Measurements from ENCODE around the gene PPP1R13B.

PPP1R13B gene

DNA sequence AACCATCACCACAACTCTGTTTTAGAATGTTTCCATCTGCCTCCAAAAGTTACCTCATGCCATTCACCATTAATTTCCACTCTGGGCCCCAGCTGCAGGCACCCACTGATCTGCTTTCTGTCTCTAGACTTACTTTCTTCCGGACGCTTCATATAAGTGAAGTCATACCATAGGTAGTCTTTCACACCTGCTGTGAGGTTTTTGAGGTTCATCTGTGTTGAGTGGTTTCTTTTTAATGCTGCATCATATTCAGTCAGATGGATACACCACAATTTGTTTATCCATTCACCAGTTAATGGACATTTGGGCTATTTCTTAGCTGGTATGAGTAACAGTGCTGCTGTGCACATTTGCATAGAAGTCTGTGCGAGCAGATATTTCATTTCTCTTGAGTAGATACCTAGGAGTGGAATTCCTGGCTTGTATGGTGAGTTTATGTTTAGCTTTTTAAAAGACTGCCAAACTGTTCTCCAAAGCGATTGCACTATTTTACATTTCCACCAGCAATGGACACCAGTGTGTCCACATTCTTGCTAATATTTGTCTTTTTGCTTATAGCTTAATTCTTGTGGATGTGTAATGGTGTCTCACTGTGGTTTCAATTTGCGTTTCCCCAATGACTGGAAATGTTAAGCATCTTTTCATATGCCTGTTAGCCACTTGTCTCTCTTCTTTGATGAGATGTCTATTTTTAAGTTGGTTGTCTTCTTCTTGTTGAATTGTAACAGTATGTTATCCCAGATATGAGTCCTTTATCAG lies 83.5 kb downstream of the PPP1R13B start:
- H3K27ac ChIP-seq, result no peak overlapping the region
- ChIA-PET POLR2A (ENCODE audit: low non-redundant PET) (no interaction called here), CTCF (no interaction called here)
- DNase-seq (ENCODE audit: low spot score), result no peak
- TF ChIP-seq, protein P1, sequence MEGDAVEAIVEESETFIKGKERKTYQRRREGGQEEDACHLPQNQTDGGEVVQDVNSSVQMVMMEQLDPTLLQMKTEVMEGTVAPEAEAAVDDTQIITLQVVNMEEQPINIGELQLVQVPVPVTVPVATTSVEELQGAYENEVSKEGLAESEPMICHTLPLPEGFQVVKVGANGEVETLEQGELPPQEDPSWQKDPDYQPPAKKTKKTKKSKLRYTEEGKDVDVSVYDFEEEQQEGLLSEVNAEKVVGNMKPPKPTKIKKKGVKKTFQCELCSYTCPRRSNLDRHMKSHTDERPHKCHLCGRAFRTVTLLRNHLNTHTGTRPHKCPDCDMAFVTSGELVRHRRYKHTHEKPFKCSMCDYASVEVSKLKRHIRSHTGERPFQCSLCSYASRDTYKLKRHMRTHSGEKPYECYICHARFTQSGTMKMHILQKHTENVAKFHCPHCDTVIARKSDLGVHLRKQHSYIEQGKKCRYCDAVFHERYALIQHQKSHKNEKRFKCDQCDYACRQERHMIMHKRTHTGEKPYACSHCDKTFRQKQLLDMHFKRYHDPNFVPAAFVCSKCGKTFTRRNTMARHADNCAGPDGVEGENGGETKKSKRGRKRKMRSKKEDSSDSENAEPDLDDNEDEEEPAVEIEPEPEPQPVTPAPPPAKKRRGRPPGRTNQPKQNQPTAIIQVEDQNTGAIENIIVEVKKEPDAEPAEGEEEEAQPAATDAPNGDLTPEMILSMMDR (conservative IDR thresholded peaks at IDR 0.05; ENCODE audit: low read depth), result no peak

DNA sequence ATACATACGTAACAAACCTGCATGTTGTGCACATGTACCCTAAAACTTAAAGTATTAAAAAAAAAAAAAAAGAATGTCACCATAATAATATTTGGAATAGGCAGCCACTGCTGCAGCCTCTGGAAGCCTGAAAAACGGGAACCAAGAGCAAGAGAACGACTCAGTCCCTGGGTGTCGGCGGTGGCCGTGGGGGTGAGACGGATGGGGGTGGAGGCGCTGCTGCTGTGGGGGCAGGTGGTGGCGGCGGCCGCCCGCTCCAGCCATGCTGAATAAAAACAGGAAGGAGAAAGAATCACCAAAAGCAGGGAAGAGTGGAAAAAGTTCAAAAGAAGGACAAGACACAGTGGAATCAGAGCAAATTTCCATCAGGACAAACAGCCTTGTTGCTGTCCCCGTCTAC lies 84.8 kb downstream of the PPP1R13B start:
- ChIA-PET POLR2A (ENCODE audit: low non-redundant PET) (no interaction called here), CTCF (no interaction called here)
- TF ChIP-seq, protein P1 (conservative IDR thresholded peaks at IDR 0.05; ENCODE audit: low read depth), result no peak
- DNase-seq (ENCODE audit: low spot score), result no peak
- no peak overlapping the region for H3K27ac ChIP-seq

DNA sequence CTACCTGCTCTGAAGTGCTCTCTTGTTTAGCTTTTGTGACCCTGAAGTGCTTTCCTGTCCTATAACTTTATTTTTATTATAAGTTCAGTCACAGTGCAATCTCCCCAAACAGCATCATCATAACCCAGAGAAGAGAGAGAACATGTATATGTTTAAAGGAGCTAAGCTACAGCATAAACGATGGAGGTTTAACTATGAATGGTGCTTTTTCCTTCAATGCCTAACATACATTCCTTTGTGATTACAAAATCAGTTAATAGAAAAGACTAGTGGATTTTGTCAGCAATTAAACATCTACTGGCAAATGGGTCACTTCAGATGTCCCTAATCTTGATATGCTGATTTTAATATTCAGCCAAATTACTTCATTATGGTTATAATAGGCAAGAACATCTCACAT lies 85.3 kb downstream of the PPP1R13B start:
- CTCF ChIA-PET, result no interaction called here
- POLR2A ChIA-PET (ENCODE audit: low non-redundant PET), result no interaction called here
- no peak for DNase-seq (ENCODE audit: low spot score)
- H3K27ac ChIP-seq, result no peak overlapping the region
- TF ChIP-seq, protein P1 (conservative IDR thresholded peaks at IDR 0.05; ENCODE audit: low read depth), result no peak

DNA sequence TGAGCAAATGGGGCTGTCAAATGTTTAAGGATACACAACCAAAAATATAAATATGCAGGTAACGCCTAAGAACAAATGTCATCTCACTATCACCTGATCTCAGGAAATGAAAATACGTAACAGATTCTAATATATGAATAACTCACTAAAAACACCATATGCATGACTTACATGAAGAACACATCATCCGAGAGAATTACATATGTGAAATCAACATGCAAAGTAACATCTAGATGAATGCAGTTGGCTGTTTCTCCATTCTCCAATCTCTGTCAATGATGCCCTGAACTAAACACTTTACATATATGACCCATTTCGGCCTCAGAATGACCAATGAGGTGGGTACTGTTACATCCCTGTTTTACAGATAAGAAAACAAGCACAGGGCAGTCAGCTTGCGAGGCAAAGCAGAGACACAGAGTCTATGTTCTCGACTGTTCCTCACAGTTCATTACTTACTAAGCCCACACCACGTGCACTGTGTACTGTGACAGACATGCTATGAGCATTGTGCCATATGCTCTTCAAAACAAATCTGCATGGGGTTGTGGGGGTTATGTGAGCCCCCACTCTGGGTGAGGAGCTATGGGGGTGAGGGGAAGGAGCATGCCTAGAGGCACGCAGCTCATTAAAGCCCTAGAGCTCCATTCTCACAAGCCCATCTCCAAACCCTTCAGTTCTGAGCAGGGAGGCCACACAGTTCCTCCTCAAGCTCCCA lies 89.2 kb downstream of the PPP1R13B start:
- no peak overlapping the region for H3K27ac ChIP-seq
- DNase-seq (ENCODE audit: low spot score), result no peak
- TF ChIP-seq, protein P1 (conservative IDR thresholded peaks at IDR 0.05; ENCODE audit: low read depth), result no peak
- CTCF ChIA-PET, result interaction anchor here (0.6 kb wide), 1 partner anchor 223 kb away, joined by 3 read pairs; no protein-coding TSS in a partner anchor
- POLR2A ChIA-PET (ENCODE audit: low non-redundant PET), result no interaction called here

DNA sequence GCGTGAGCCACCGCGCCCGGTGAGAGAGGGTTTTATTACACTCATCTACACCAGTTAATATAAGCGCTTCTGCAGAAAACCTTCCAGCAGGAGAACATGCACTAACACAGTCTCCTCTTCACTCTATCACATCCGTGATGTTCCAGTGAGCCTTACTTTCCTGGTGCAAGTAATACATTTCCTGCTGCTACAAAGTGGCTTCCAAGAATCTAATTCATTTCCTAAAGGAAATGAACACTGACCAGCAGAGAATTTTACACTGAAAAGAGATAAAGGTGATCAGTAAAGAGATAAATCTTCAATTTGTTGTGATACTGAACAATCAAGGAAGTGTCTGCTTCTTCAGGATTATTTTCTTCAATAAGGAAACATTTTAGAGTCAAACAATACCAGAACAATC lies 92.3 kb downstream of the PPP1R13B start:
- H3K27ac ChIP-seq, result no peak overlapping the region
- TF ChIP-seq, protein P1 (conservative IDR thresholded peaks at IDR 0.05; ENCODE audit: low read depth), result no peak
- no peak for DNase-seq (ENCODE audit: low spot score)
- POLR2A ChIA-PET (ENCODE audit: low non-redundant PET), result no interaction called here
- CTCF ChIA-PET, result no interaction called here

DNA sequence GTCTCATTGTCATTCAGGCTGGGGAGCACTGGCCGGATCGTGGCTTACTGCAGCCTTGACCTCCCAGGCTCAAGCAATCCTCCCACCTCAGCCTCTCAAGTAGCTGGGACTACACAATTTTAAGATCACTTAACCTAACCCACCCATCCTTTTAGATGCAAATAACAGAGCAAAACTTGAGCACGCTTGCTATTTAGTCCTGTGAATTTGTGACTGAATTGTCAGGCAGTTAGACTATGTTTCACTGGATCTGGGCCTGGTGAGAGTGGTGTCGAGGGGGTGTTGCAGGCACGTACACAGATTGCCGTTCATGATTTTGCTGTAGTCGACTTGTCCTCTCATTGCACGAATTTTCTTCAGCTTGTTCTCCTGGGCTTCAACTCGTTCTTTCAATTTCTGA lies 93.6 kb downstream of the PPP1R13B start:
- no peak for DNase-seq (ENCODE audit: low spot score)
- ChIA-PET POLR2A (ENCODE audit: low non-redundant PET) (no interaction called here), CTCF (interaction anchor here (0.7 kb wide), 1 partner anchor 103 kb away, joined by 4 read pairs; no protein-coding TSS in a partner anchor)
- TF ChIP-seq, protein P1 (conservative IDR thresholded peaks at IDR 0.05; ENCODE audit: low read depth), result no peak
- no peak overlapping the region for H3K27ac ChIP-seq
